Measurements from ENCODE around the gene STAG3.

Gene STAG3

DNA sequence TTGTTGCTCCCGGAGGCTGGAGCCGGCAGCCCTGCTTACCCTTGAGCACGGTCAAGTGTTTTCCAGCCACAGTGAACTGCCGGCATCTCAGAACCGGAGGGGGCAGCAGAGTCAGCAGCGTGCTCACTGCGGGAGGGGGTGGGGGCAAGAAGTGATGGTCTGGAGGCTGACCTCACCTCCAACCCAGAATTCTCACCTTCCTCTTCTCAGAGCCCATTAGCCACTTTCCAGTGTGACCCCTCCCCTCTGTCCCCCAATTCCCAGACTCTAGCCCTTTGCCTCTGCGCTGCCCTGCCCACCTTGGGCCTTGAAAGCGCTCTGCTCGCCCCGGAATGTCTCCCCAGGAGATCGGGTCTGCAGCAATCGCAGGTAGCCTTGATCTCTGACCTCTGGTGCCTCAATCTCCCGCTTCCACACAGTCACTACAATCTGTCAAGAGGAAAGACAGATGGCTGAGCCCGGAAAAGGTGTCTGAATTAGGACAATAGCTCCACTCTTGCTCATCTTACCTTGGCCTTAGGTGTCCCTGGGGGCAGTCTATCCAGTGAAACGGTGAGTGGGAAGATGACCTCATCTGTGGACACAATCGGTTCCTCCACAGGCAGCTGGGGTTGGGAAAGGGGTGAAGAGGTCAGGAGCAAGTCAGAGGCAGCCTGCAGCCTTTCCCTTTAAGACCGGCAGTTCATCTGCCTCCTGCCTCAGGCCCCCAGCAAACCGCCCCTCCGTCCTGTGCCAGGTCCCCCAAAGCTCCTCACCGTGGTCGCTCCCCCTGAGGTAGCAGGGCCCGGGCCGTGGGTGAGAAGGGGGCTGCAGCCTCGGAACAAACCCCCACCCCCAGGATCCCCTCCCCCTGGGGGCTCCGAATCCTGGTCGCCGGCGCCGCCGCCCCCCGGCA is 20.1 kb upstream of the STAG3 start:
- TF ChIP-seq, protein P1, sequence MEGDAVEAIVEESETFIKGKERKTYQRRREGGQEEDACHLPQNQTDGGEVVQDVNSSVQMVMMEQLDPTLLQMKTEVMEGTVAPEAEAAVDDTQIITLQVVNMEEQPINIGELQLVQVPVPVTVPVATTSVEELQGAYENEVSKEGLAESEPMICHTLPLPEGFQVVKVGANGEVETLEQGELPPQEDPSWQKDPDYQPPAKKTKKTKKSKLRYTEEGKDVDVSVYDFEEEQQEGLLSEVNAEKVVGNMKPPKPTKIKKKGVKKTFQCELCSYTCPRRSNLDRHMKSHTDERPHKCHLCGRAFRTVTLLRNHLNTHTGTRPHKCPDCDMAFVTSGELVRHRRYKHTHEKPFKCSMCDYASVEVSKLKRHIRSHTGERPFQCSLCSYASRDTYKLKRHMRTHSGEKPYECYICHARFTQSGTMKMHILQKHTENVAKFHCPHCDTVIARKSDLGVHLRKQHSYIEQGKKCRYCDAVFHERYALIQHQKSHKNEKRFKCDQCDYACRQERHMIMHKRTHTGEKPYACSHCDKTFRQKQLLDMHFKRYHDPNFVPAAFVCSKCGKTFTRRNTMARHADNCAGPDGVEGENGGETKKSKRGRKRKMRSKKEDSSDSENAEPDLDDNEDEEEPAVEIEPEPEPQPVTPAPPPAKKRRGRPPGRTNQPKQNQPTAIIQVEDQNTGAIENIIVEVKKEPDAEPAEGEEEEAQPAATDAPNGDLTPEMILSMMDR (IDR thresholded peaks at IDR 0.05), result no peak

- TF ChIP-seq, protein P1 (IDR thresholded peaks at IDR 0.05), result no peak
Observed at GRCh38 chr7:100158229-100159098, 19.3 kb upstream of the STAG3 start, which contains the start of gene TRAPPC14. TRAPPC14 (minus strand) TSS chr7:100158723; CDS start chr7:100158499, 224 bp downstream.

GRCh38 chr7:100159099-100159623 is 18.6 kb upstream of the STAG3 start:
- TF ChIP-seq, protein P1 (IDR thresholded peaks at IDR 0.05), result no peak

DNA sequence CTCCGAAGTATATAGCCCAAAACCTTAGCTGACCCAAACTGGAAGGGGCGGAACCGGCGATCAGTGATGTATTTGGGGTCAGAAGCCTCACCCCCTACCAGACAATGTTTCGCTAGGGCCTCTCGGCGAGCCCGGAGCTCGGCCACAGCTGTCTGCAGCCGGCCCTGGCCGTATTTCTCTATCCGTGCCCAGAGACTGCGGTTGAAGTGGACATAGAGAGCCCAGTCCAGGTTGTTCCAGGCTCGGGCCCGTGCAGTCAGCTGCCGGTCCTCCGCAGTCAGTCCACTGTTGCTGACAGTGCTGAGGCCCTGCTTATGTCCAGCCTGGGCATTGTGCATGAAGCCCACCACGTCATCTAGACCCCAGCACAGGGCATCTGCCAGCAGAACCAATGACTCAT is 17.7 kb upstream of the STAG3 start:
- TF ChIP-seq, protein P1 (IDR thresholded peaks at IDR 0.05), result no peak

GRCh38 chr7:100163006-100163531 is 14.6 kb upstream of the STAG3 start:
- TF ChIP-seq, protein P1 (IDR thresholded peaks at IDR 0.05), result no peak

GRCh38 chr7:100163871-100164270 is 13.8 kb upstream of the STAG3 start:
- TF ChIP-seq, protein P1 (IDR thresholded peaks at IDR 0.05), result no peak

DNA sequence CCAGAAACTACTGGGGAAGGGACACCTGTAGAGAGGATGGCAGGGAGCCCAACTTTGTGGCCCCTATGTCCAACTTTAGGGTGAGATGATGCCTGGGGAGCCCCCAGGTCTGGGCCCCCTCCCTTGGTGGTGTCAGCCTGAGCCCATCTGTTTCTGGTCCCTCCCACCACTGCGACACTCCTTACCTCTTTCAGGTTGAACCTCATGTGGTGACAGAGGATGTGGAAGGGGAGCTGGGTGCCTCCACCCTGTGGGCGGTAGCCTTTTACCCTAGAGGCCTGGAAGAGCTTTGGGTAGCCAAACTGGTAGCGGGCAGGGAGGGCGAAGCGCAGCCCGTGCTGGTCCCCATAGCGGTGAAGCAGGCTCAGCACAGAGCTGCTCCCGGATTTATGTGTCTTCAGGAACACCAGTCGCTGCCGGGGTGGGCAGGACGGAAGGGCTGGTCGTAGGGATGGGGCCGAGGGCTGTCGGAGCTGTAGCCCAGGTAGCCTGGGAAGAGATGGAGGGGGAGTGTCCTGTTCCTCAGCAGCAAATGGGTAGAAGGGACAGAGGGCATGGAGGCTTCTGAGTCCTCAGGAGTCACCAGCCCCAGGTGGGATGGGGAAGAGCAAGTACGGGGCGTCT is 11.3 kb upstream of the STAG3 start:
- TF ChIP-seq, protein P1 (IDR thresholded peaks at IDR 0.05), result no peak
